Embryonic facial prominence (tissue), 1 donor: ENCODE data around the gene RBFOX2.
"Not testable (repeated sequence)": the region's sequence is repeated elsewhere in the genome, so short reads cannot be mapped to it uniquely, and the experiment has no call there.

Experiments used
- DNase-seq: peaks from one replicate; pipeline ENCODE4 v3.0.0-alpha.2; 2016; ENCODE audit errors: extremely low spot score

RBFOX2 gene

GRCh38 chr22:36042240-36042639 lies 13.6 kb upstream of the RBFOX2 start:
- no peak for DNase-seq

DNA sequence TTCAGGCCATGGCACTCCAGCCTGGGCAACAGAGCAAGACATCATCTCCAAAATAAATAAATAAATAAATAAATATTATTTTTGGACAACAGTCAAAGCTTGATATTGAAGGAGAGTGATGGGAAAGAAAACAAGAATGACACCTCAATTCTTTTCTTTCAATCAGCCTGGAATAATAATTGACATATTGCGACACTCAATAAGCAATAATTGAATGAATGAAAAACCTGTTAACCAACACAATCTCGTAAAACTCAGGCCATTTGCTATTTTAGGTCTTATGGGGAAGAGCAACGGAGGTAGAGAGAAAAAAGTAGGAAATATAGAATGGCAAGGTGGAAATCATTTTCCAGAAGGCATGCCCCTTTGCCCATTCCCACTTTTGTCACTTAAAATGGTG lies 10.5 kb upstream of the RBFOX2 start:
- DNase-seq: no peak

GRCh38 chr22:36037102-36037758 lies 8.6 kb upstream of the RBFOX2 start:
- no peak for DNase-seq

DNA sequence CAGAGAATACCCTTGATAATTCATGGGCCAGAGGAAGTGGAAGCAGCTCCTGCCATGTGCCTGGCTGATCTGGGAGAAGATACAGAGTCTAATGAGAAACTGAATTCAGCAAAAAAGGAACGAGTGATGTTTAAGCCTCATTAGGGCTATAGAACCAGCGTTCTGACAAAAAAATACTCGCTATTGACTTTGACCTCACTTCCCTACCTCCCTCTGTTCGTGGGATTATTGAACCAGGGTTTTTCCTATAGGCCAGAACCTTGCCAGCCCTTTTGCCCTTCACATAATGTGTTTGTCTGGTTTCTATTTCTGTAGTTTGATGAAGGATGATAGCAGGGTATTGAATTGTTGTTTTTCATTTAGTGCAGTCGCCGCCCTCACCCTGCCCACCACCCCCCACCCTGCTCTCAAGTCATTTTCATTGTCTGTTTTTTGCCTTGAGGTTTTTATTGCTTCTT lies 7.6 kb upstream of the RBFOX2 start:
- DNase-seq: no peak

- DNase-seq: no peak
These were observed 4.0 kb upstream of the RBFOX2 start for GRCh38 chr22:36032611-36033010.

GRCh38 chr22:36029406-36029755 lies 757 bp upstream of the RBFOX2 start:
- DNase-seq: no peak

DNA sequence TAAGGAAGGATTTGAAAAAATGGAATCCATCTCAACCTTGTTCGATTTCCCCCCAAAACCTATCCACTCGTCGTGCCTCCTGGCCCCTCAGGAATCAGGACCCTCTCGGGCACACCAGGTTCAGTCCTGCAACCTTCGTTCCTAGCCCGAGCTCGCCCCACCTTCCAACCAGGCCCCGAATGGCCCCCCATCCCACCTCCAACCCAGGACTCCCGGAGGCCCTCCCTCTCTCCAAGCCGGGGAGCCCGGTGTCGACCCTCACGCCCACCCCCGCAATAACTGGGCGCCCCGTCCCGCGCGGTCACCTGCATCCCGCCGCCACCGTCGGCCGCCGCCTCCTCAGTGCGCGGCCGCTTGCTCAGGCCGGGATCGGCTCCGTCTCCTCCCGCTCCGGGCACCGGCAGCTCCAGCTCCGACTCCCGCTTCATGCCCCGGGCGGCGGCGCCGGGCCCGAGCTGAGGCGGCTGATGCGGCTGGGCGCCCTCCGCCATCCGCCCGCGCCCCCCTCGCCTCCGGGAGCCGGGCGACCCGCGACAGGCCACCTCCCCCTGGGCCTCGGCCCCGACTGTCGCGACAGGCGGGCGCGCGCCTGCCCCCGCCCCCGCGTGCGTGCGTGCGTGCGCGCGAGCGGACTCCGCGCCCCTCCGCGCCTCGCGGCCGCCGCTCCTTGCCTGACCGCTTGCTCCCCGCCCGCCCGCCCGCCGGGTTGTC lies 534 bp downstream of the RBFOX2 start:
- DNase-seq: peak; percentile 47

DNA sequence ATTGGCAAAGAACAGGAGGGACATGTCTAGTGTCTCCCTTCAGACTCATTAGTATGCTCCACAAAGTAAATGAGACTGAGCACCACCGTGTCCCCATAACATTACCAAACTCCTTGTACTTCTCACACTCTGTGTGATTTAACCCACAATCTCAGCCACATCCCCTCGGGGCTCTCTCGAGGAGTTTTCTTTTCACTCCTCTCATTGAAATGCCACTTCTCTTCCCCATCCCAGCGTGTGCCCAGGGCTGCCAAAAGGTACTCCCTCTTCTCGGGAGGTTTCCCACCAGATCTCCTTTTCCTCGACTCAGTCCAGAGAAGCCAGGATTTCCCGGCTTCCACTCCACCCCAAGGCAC lies 1.1 kb downstream of the RBFOX2 start:
- DNase-seq: no peak

GRCh38 chr22:36026741-36027140 lies 1.9 kb downstream of the RBFOX2 start:
- no peak for DNase-seq

- no peak for DNase-seq
These were observed 5.9 kb downstream of the RBFOX2 start for GRCh38 chr22:36022697-36023096.

GRCh38 chr22:36022162-36022561 lies 6.5 kb downstream of the RBFOX2 start:
- DNase-seq: no peak

GRCh38 chr22:36021606-36022153 lies 6.9 kb downstream of the RBFOX2 start:
- no peak for DNase-seq

- DNase-seq: not testable (repeated sequence)
These were observed 7.8 kb downstream of the RBFOX2 start for GRCh38 chr22:36020865-36021264.

DNA sequence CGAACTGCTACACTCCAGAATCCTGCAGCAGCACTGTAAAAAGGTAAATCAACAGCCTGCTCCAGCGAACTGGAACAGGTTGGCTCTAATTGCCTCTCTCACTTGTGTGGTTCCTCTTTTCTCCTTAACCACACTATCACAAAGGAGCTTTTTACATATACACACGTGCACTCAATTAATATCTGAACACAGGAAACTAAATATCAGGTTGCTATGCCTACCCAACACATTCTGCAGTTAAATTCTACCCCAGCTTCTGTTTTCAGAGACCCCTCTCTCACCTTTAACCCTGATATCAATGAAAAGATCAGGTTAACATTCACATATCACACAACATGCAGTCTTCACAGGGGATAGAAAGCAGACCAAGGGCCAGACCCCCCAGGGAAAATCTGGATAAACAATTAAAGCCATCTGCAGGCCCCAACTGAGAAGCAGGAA lies 11.0 kb downstream of the RBFOX2 start:
- peak; percentile 49 for DNase-seq

GRCh38 chr22:36016684-36017083 lies 11.9 kb downstream of the RBFOX2 start:
- DNase-seq: no peak

DNA sequence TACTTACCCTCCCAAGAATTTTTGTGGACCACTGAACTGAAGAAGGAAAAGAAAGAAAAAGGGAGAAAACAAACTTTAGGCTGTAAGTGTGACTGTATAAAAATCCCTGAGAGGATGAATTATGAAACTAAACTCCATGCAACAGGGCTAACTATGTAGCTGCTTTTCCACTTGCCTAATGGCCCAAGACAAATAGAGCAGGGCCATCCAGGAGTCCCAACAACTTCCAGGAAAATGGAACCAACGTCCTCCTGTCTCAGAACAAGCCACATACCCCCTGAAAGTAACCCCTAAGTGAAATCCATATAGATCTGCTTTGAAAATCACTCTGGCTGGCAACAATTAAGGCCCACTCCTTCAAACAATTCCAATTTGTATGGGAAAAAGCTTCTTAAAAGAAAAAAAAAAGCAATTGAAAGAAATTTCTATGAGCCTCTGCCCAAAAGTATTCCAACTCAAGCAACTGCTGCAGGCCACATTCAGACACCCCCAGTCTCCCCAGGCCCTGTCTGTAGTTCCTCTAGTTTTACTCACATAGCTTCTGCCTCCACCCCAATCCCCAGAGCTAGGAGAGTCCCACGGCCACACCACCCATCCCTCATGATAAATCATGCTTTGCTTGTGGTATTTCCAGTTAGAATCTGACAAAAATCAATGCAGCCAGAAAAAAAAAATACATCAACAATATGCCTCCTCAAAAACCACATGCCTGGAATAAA lies 12.7 kb downstream of the RBFOX2 start:
- DNase-seq: no peak

- no peak for DNase-seq
These were observed 13.3 kb downstream of the RBFOX2 start for GRCh38 chr22:36015155-36015810.

DNA sequence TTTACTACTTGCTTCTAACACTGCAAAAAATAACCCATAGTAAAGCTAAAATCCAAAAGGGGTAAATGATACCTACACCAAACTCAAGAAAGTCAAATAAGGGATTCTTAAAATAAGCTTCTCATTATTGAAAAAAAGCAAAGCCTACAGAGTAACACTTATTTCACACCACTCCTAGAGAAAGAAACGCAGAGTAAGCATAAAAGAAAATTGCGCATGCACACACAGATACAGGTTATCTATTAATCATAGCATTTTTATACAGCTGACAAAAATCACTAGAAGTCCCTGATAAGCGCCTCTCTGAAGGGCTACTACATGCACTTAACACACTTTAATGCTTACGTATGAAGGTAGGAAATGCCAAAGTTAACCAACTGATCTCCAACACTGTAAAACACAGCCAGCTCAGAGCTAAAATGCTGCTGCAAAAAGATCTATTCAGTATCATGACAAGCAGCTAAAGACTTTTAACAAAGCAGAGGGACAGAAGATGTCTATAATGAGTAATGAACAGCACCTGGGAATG lies 14.0 kb downstream of the RBFOX2 start:
- no peak for DNase-seq

DNA sequence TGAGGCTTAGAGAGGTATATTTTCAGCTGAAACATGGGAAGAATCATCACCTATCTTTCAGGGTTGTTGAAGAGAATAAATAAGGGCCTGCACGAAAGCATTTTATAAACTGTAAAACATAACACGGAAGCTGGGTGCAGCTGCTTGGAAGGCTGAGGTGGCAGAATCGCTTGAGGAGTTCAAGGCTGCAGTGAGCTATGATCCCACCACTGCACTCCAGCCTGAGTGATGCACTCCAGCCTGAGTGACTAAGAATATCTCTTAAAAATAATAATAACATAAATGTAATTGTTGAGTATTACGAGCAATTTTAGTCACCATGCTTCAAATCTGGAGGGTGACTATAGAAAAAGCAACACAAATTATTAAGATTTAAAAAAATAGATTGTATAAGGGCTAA lies 16.3 kb downstream of the RBFOX2 start:
- no peak for DNase-seq

DNA sequence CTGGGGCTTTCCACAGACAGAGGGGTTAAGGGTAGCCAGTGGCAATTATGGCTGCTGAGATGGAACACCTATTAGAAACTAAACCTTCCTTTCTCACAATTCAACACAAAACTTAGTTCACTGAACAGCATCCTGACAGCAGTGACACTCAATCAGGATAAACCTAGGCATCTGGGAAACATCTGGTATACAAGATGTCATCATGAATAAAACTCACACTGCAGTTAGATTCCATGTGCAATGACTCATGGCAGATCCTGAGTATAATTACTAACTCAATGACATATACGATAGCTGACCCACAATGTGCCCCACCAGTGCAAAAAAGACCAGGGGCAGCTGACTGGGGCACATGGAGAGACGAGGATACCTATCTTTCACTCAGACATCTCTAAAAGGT lies 17.7 kb downstream of the RBFOX2 start:
- no peak for DNase-seq

DNA sequence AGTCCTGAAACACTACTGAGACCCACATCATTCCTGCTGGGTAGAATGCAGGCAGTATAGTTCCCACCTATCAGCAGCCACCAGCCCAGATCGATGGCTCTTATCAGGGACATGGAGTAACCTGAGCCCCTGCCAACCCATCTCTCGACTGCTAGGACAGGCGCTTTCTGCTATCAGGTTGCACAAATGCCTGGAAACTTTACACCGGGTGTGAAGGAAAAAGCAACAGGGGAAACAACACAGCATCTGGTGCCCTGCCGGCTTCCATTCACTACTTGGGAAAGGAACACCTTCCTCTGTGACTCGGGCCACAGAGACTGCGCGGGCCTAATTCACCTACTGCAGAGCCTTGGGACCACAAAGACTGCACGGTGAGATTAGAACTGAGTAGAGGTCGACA lies 18.5 kb downstream of the RBFOX2 start:
- DNase-seq: no peak

DNA sequence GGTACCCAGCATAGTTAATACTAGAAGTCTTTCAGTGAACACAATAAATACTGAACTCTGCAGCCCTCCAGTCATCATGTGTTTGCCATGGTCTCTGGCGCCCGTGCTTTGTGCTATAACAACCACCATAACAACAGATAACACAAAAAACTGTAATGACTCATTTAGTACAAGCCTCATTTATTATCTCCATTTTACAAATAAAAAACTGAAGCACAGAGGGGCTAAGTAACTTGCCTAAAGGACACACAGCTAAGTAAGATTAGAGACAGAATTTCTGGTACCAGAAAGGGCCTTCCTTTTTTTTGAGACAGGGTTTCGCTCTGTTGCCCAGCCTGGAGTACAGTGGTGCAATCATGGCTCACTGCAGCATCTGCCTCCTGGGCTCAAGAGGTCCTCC lies 19.5 kb downstream of the RBFOX2 start:
- DNase-seq: no peak
